SU-DHL-6 (cell line): Measurements from ENCODE around the gene WDR90.
"Not testable (repeated sequence)": the region's sequence is repeated elsewhere in the genome, so short reads cannot be mapped to it uniquely, and the experiment has no call there.

ENCODE experiments used
- H2AFZ ChIP-seq: fragments of 200-600 bp; sonication (generic); 2 replicates; pipeline ENCODE4 v1.6.1; 2014; ENCODE audit warnings: low read depth, mild to moderate bottlenecking, moderate library complexity, mixed read lengths, antibody characterized with exemption, low read length; ENCODE audit not compliant: severe bottlenecking
- H3F3A ChIP-seq: fragments of 200-600 bp; shearing (Covaris generic); 2 replicates; pipeline ENCODE4 v1.6.0; 2016; ENCODE audit warnings: antibody characterized with exemption, mild to moderate bottlenecking; ENCODE audit not compliant: insufficient read depth
- H3K27ac ChIP-seq: fragments of 200-600 bp; sonication (generic); 2 replicates; pipeline ENCODE4 v1.5.1; 2016; ENCODE audit warnings: low read depth, mild to moderate bottlenecking, low read length, moderate library complexity, mixed read lengths
- H3K27me3 ChIP-seq: fragments of 200-600 bp; sonication (generic), shearing (Covaris generic); 2 replicates; pipeline ENCODE4 v1.6.0; 2014; ENCODE audit warnings: mild to moderate bottlenecking, low read length
- H3K36me3 ChIP-seq: fragments of 200-600 bp; sonication (generic); 2 replicates; pipeline ENCODE4 v1.6.1; 2014; ENCODE audit warnings: mild to moderate bottlenecking, low read length, mixed read lengths
- H3K4me2 ChIP-seq: fragments of 300-600, 200-600 bp; shearing (Covaris generic), sonication (generic); 2 replicates; pipeline ENCODE4 v1.6.0; 2014; ENCODE audit warnings: low read length, low read depth, mild to moderate bottlenecking; ENCODE audit not compliant: poor library complexity, severe bottlenecking
- H3K4me3 ChIP-seq: fragments of 200-600 bp; sonication (generic); 2 replicates; pipeline ENCODE4 v1.5.1; 2014; ENCODE audit warnings: antibody characterized with exemption, low read length, mild to moderate bottlenecking, mixed read lengths; ENCODE audit not compliant: insufficient read depth, poor library complexity, severe bottlenecking
- H3K79me2 ChIP-seq: fragments of 200-600 bp; sonication (generic); 2 replicates; pipeline ENCODE4 v1.6.1; 2014; ENCODE audit warnings: mild to moderate bottlenecking, low read length, moderate library complexity; ENCODE audit not compliant: insufficient read depth
- H3K9ac ChIP-seq: fragments of 200-600 bp; sonication (generic); 2 replicates; pipeline ENCODE4 v1.7.0; 2014; ENCODE audit warnings: mild to moderate bottlenecking, low read length
- H3K9me2 ChIP-seq: fragments of 200-600 bp; sonication (generic); replicated peaks from 2 replicates; pipeline ENCODE4 v1.6.1; 2014; ENCODE audit warnings: low read length; ENCODE audit not compliant: insufficient read depth
- H3K9me3 ChIP-seq: fragments of 200-600 bp; sonication (generic); 2 replicates; pipeline ENCODE4 v1.6.1; 2014; ENCODE audit warnings: low read length, mixed read lengths; ENCODE audit not compliant: insufficient read depth
- H4K20me1 ChIP-seq: fragments of 200-600 bp; sonication (generic); 2 replicates; pipeline ENCODE4 v1.6.1; 2014; ENCODE audit warnings: low read depth, mild to moderate bottlenecking, antibody characterized with exemption, low read length, moderate library complexity, mixed read lengths
- CTCF ChIP-seq: fragments of 200-600 bp; sonication (generic); IDR thresholded peaks from one replicate; pipeline ENCODE4 v1.5.1; 2017; ENCODE audit warnings: antibody characterized with exemption, mild to moderate bottlenecking, low read length, moderate library complexity; ENCODE audit not compliant: insufficient read depth, poor library complexity, severe bottlenecking
- EZH2phosphoT487 ChIP-seq: fragments of 200-600 bp; sonication (generic), shearing (Covaris generic); conservative IDR thresholded peaks from 2 replicates; pipeline ENCODE4 v1.6.1; 2018; ENCODE audit warnings: mild to moderate bottlenecking, antibody characterized with exemption, low read length, moderate library complexity, mixed read lengths

The WDR90 gene

GRCh38 chr16:689175-689897 lies 40.2 kb downstream of the WDR90 start:
- no peaks in the 10 kb centered on the region for H3K9me3 ChIP-seq
- H2AFZ ChIP-seq = no peak overlapping the region
- no peaks in the 10 kb centered on the region for H3K79me2 ChIP-seq
- peak overlapping the region; percentile 97 for H3K4me2 ChIP-seq
- peak overlapping the region; percentile 95 for H3K9ac ChIP-seq
- no peaks in the 10 kb centered on the region for H3K36me3 ChIP-seq
- no peaks in the 10 kb centered on the region for H4K20me1 ChIP-seq
- H3K4me3 ChIP-seq = peak overlapping the region; percentile 98
- peak overlapping the region; percentile 54; the same call in 1 of the 2 replicates for H3K27ac ChIP-seq
- H3K27me3 ChIP-seq = no peaks in the 10 kb centered on the region
- no peaks in the 10 kb centered on the region for H3K9me2 ChIP-seq
- 0 out of 2 replicates have a peak, but pooled peaks cover 3% of the 10 kb centered on the region for H3F3A ChIP-seq
- TF ChIP-seq EZH2phosphoT487 (no peak), CTCF (no peak)

DNA sequence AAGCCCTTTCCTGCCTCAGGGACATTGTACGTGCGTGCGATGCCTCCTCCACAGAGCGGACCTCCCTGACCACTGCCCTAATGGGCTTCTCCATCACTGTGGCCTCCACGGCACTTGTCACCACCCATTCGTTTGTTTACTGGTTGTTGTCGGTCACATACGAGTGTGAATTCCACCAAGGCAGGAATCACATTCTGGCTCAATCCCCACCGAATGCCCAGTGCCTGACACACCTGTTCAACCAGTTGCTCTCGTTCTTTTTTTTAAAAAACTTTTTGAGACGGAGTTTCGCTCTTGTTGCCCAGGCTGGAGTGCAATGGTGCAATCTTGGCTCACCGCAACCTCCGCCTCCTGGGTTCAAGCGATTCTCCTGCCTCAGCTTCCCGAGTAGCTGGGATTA lies 42.1 kb downstream of the WDR90 start:
- not testable (repeated sequence) for H3K9me2 ChIP-seq, H2AFZ ChIP-seq, H3K79me2 ChIP-seq, H3K27me3 ChIP-seq, H3K27ac ChIP-seq, H3K9me3 ChIP-seq, H3F3A ChIP-seq, H4K20me1 ChIP-seq, H3K9ac ChIP-seq, H3K4me2 ChIP-seq, H3K4me3 ChIP-seq, H3K36me3 ChIP-seq

- no peak overlapping the region for H3K27ac ChIP-seq
- no peaks in the 10 kb centered on the region for H3K79me2 ChIP-seq
- no peak overlapping the region for H3K4me3 ChIP-seq
- TF ChIP-seq EZH2phosphoT487 (no peak), CTCF (no peak)
- H3K9me2 ChIP-seq = no peaks in the 10 kb centered on the region
- no peak overlapping the region for H3K4me2 ChIP-seq
- H4K20me1 ChIP-seq = no peaks in the 10 kb centered on the region
- H3K36me3 ChIP-seq = no peaks in the 10 kb centered on the region
- 0 out of 2 replicates have a peak, but pooled peaks cover 3% of the 10 kb centered on the region for H3F3A ChIP-seq
- H3K27me3 ChIP-seq = no peaks in the 10 kb centered on the region
- no peak overlapping the region for H3K9ac ChIP-seq
- H2AFZ ChIP-seq = no peak overlapping the region
- no peaks in the 10 kb centered on the region for H3K9me3 ChIP-seq
These were observed 43.4 kb downstream of the WDR90 start for GRCh38 chr16:692356-693108.

DNA sequence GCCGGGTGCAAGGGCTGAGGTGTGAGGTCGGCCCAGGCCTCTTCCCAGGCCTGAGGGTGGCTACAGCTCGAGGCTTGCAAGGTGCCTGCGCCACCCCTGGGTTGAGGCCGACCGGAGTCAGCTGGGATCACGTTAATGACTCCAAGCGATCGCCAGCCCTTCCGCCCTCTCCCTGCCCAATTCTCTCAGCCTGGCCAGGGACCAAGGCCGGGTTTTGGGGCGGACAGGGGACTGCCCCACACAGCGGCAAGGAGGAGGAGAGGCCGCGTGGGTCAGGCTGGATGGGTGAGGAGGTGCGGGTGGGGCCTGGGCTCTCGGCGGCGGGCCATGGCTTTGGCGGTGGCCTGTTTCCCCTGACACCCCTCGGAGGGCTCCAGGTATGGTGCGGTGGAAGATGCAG lies 44.2 kb downstream of the WDR90 start:
- H3F3A ChIP-seq = 0 out of 2 replicates have a peak, but pooled peaks cover 3% of the 10 kb centered on the region
- no peak overlapping the region for H3K4me2 ChIP-seq
- H3K79me2 ChIP-seq = no peaks in the 10 kb centered on the region
- H4K20me1 ChIP-seq = no peaks in the 10 kb centered on the region
- no peaks in the 10 kb centered on the region for H3K27me3 ChIP-seq
- no peak overlapping the region for H3K27ac ChIP-seq
- no peaks in the 10 kb centered on the region for H3K9me2 ChIP-seq
- H2AFZ ChIP-seq = no peak overlapping the region
- H3K9me3 ChIP-seq = no peaks in the 10 kb centered on the region
- TF ChIP-seq EZH2phosphoT487 = no peak
- no peak for TF ChIP-seq CTCF
- no peaks in the 10 kb centered on the region for H3K36me3 ChIP-seq
- no peak overlapping the region for H3K9ac ChIP-seq
- no peak overlapping the region for H3K4me3 ChIP-seq
